GM19193 (cell line): Measurements from ENCODE around the gene PGGT1B.

Experiments
- POLR2A ChIP-seq: IDR thresholded peaks from 4 replicates; pipeline ENCODE4 v1.6.1; 2011; ENCODE audit not compliant: insufficient read depth, insufficient read length; ENCODE audit errors: extremely low read depth

PGGT1B gene

DNA sequence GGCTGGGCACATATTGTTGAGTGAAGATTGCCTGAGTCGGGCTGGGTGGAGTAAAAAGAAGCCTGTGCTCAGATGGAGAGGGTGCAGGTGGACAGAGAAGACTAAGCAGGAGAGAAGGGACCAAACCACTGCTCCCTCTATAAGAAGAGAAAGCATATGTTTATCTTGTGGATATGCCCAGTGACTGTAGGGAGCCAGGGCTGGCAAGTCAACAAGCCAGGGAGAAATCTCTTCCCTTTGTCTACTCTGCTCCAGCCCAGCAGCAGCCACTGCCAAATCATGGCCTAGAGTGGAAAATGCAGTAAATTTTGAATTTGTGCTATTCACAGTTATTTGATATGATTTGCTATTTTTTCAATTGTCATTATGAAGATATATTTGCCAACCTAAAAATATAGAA, 59.7 kb downstream of the PGGT1B start:
- TF ChIP-seq POLR2A, result no peak

DNA sequence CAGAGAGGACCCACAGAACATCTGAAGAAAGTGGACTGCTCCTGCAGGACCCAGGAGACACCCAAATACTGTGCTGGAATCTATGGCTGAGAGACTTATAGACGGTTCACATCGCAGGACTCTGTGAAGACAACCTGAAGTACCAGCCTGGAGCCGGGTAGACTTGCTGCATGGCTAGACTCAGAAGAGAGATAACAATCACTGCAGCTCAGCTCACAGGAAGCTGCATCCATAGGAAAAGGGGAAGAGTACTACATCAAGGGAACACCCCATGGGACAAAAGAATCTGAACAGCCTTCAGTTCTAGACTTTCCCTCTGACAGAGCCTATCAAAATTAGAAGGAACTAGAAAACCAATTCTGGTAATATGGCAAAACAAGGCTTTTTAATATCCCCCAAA, 66.5 kb downstream of the PGGT1B start:
- TF ChIP-seq POLR2A, result no peak

DNA sequence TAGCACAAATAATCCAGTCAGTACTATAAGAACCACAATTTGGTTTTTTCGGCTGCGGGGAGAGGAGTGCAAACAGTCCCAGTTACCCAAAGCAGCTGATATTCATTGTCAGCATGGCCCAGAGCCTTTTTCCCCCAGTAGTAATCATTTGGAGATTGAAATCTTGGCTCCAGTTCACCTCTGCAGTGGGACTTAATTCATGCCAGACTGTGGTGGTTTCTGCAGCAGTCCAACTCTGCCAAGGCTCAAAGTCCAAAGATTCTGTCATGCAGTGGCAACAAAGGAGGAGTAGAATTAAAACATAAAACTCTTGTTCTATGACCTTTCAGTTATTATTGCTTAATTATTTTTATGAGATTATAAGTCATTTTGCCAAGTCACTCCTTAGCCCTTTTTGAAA, 68.0 kb downstream of the PGGT1B start:
- TF ChIP-seq POLR2A, result no peak

DNA sequence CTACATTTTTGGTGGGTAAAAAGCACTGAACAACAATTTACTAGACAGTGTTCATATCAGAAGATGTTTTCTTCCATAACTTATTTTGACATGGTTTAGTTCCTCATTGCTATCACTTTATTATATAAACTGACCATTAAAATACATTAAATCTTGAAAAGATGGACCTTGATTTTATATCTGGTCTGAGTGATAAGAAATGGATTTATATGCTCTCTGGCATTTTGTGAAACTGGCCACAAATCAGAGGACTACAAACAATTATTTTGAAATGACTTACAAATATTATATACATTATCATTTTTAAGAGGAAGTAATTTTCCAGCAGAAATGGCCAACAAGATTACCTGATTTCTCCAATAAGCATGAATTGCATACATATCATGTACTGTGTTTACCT, 69.4 kb downstream of the PGGT1B start:
- no peak for TF ChIP-seq POLR2A

DNA sequence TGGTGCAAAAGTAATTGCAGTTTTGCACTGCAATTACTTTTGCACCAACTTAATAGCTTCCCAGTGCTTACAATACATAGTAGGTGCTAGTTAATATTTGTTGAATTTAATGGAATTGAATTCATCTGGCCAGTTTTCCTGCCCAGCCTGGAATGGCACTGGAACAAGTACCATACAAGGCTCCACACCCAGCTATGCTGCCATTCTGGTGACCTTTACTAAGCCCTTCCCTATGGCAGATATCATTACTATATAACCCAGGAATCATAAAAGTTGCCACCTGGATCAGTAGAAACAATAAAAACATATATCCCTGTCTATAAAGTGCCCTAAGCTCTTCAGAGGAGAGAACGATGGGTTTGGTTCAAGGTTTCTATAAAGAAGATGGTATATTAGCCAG, 70.6 kb downstream of the PGGT1B start:
- no peak for TF ChIP-seq POLR2A

DNA sequence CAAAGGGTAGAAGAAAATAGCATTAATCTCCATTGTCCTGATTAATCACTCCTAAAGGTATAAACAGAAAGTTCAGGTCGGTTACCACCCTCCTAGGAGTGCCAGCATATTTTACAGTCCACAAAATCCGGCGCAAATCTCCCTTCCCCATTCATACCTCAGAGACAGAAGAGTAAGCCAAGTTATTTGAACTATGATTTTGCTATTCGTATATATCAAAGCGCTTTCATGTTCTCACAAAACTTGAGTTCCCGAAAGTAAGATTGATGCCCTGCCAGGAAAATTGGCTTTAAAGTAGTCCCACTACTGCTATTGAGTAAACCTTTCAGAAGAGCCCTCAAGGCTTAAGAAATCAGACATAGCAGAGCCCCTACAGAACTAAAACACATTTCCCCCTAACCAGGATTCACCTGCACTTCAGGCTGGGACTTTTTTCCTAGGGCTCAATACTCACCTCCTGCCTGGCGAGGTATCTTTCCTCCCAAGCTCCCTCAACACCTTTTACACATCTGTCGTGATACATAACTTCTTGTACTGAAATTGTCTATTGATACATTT, 71.1 kb downstream of the PGGT1B start:
- TF ChIP-seq POLR2A, result no peak

DNA sequence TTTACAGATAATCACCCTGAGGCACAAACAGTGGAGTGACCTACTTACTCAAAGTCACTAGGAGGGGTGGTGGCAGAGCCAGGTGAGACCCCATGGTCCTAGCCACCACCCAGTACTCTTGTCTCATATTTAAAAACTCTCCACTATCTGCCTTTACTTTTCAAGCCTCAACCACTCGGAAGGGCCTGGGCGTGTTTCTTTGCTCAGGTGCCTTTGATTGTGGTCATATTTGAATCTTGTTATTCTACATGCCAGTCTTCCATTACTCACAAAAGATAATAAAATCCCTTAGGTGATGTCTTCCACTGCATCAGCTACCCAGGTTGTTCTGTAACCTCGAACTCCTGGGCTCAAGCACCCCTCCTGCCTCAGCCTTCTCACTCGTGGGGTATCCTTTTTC, 72.3 kb downstream of the PGGT1B start:
- no peak for TF ChIP-seq POLR2A

DNA sequence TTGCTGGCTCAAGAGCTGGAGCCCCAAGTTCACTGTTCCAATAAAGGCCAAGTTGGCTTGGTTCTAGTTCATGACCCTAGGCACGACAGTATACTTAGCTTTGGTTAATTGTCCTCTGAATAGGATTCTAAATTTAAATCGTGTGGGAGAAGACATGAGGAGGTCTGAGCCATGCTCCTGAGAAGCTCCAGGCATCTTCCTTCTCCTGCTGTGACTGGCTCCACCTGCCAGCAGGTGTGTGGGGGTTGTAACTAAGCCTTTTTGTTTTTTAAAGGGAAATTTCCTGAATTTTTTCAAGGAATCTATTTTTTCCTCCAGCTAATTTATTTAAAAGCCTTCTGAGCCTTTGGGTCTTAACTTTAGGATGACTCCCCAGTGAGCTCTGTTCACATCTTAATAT, 72.8 kb downstream of the PGGT1B start:
- TF ChIP-seq POLR2A, result no peak

DNA sequence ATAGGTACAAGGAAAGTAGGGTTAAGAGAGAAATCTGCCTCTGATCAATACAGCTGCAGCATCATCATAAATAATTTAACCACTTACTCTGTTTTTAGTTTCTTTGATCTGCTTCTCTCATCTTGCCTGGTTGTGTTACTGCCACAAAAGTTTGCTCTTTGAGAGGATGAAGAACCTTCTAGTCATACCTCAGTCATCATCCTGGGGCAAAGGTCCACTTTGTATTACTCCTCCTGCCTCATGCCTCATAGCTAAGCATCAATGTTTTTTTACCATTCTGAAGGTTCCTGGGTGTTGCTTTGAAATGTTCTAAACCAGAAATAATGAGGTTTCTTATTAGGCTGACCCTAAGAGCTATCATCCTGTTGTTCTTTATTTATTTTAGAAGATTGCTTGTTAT, 75.9 kb downstream of the PGGT1B start:
- TF ChIP-seq POLR2A, result no peak

DNA sequence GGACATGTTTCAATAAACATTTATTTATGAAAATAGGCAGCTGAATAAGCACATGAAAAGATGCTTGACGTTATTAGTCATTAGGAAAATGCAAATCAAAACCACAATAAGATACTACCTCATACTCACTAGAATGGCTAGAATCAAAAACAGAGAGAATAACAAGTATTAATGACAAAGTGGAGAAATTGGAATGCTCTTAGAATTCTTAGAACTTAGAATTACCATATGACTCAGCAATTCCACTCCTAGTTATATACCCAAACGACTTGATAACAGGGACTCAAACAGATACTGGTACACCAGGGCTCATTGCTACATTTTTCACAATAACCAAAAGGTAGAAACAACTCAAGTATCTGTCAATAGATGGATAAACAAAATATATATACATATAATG, 77.9 kb downstream of the PGGT1B start:
- TF ChIP-seq POLR2A, result no peak

DNA sequence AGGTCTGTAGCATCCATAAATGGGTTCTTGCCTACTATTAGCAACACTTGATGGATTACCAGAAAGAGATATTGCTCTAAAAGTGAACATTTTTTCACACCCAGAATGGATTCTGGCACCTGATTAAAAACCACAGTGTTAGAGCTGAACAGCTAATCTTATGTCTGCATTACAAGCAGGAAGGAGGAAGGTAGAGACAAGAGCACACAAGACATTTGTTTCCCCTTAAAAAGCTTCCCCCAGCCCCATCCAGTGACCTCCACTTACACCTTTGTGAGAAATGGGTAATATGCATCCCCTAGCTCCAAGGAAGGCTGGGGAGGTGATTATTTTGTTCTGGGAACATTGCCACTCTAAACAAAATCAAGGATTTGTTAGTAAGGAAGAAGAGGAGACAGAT, 80.9 kb downstream of the PGGT1B start:
- no peak for TF ChIP-seq POLR2A

DNA sequence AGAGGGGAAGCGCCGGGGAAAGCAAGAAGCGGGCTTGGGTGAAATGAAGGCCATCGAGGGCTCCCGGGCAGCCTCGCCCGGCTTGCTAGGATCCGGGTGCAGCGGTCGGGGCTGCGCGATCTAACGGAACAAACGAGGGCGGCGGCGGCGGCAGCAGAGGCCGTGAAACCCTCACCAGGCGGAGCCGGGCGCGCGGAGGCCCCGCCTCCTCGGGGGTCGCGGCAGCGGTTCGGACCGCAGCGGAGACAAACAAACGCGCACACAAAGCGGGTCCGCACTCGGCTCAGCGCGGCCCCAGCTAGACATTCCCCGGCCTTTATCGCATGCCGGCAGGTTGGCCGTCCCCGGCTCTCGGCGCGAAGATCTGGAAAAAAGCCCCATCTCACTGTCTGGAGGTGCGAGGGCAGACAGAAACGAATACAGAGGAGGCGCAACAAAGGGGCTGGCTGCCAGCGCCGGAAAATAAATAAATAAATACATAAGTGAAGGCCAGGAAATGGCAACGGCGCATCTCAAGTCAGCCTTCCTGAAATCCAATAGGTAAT, 82.4 kb downstream of the PGGT1B start:
- no peak for TF ChIP-seq POLR2A

DNA sequence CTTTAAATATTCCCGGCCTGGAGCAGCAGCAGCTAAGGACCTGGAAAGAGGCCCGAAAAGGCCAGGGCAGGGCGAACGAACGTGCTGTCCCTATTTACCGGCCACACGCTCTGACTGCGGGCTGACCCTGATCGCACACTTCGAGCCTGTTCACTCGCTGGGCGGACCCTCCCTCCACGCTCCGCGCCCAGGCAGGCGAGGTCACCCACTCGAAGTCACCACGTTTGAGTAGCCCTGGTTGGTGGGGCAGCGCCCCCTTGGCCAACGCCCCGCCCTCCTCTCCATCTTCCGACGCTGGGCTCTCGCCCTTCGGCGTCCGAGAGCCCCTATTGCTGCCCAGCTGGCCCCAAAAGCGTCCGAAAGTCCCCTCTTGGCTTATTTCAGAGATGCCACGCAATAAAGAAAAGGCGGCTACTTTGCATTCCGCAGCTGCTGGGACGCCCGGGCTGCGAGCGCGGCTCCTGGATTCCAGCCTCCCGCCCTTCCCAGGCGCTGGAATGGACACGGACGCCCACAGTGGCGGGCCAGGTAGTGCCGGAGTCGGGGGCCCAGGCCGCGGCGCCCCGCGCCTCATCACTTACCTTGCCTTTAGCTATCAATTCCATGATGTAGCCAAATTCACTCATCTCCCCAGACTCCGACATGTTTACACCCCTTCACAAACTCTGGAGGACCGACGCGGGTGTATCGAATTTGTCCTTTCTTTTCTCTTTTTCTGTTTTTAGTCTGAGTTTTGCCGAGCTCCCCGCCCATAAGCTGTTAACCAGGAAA, 83.1 kb downstream of the PGGT1B start:
- no peak for TF ChIP-seq POLR2A

DNA sequence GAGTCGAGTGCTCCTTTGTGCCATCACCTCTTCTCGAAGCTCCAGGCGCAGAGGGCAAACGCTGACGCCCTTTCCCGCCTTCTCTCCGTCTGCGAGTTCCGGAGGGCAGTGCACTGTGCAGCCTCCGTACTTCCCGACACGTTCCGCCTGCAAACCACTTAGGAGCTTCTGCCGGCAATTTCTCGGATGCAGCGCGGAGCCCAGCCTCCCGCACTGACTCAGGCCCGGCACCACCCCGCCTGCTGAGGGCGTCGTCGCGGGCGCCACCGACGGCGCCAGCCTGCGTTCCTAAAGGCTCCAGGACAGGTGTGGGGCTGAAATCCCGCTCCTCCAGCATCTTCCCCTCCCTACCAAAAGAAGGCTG, 83.7 kb downstream of the PGGT1B start:
- TF ChIP-seq POLR2A, result no peak

DNA sequence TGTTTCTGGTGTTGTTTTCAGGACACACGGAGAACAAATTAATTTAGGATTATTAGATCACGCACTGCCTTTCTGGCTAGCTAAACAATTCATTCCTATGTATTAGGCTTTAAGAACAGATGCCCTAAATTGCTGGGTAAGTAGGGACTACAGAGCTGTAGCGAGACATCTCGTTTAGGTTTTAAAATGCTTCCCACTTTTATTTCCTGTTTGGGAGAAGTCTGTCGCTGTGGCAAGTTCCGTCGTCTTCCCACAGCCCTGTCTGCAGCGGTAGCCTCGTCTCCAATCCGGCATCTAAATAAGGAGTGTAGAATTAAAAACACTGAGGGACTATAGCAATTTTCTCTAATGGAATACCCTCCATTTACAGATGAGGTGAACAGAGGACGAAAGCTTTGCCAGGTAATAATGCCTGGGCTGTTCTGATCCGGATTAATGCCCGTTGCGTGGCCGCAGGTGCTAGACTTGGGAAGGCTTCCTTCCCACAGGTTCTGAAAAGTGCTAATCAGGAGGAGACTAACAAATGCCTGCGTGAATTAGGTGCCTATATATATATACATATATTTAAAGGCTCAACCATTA, 91.7 kb downstream of the PGGT1B start:
- no peak for TF ChIP-seq POLR2A
